NCI-H2171 (cell line): ENCODE measurements around the gene OLIG1.
A peak's percentile ranks its signal among the peaks of the same experiment; 100 is the strongest.

ENCODE experiments used
- DNase-seq: peaks from one replicate; lab custom pipeline; 2025; lab: John Stamatoyannopoulos, UW

The OLIG1 gene

GRCh38 chr21:33099131-33099530 lies 29.2 kb downstream of the OLIG1 start:
- no peak for DNase-seq

- no peak for DNase-seq
Observed at GRCh38 chr21:33101300-33101911, 31.5 kb downstream of the OLIG1 start.

- DNase-seq, result no peak
Observed at GRCh38 chr21:33105088-33105487, 35.1 kb downstream of the OLIG1 start.

GRCh38 chr21:33108228-33108627 lies 38.3 kb downstream of the OLIG1 start:
- no peak for DNase-seq

GRCh38 chr21:33109574-33110339 lies 39.8 kb downstream of the OLIG1 start:
- peak; percentile 87 for DNase-seq

- DNase-seq, result no peak
Observed at GRCh38 chr21:33110340-33110715, 40.4 kb downstream of the OLIG1 start.

GRCh38 chr21:33111577-33111976 lies 41.6 kb downstream of the OLIG1 start:
- no peak for DNase-seq

GRCh38 chr21:33112151-33112550 lies 42.2 kb downstream of the OLIG1 start:
- DNase-seq, result no peak

- DNase-seq, result no peak
Observed at GRCh38 chr21:33112681-33113080, 42.7 kb downstream of the OLIG1 start.

- DNase-seq, result no peak
Observed at GRCh38 chr21:33113131-33113530, 43.2 kb downstream of the OLIG1 start.

- DNase-seq, result no peak
Observed at GRCh38 chr21:33114276-33114675, 44.3 kb downstream of the OLIG1 start.

GRCh38 chr21:33115631-33116510 lies 45.9 kb downstream of the OLIG1 start:
- peak; percentile 66 for DNase-seq

GRCh38 chr21:33116676-33117075 lies 46.7 kb downstream of the OLIG1 start:
- DNase-seq, result no peak

- DNase-seq, result no peak
Observed at GRCh38 chr21:33117101-33117888, 47.4 kb downstream of the OLIG1 start.
